CD4-positive, alpha-beta T cell (primary cell): Measurements from ENCODE around the gene ZNF226. TPM values are rescaled to one million over a fixed set of nuclear protein-coding genes. Genes with fewer than 3 reads are reported as not detected.

Experiments used
- ATAC-seq: fragments of 200-7000 bp; cut with Tn5 transposase; one replicate; pipeline ENCODE4 v1.10.0; 2022; ENCODE audit warnings: mild to moderate bottlenecking; ENCODE audit not compliant: poor library complexity
- CTCF ChIA-PET: fragments of 350-600 bp; sonication (Branson Sonifier 250); formaldehyde crosslinking; loops from one replicate; lab custom pipeline; 2021; ENCODE audit warnings: antibody characterized with exemption, inconsistent platforms; lab: Charles Lee
- POLR2A ChIA-PET: fragments of 350-600 bp; sonication (Branson Sonifier 250); formaldehyde crosslinking; loops from one replicate; lab custom pipeline; 2021; ENCODE audit warnings: antibody characterized with exemption, inconsistent platforms; lab: Charles Lee
- DNase-seq, 14 experiments: peaks; one replicate each; pipeline ENCODE4 v3.0.0-alpha.2; 2013 to 2020; ENCODE audit warnings: mixed read lengths in 2 of 14
- H3K27ac ChIP-seq, 2 donors: one replicate each; pipeline versions ENCODE4 v1.5.1 to v1.7.0; 2013; ENCODE audit warnings: low read length in 2 of 2, low read depth in 1 of 2, mild to moderate bottlenecking in 1 of 2
- H3K27me3 ChIP-seq, 2 experiments: 1 replicate in 1 of 2; 2 replicates in 1 of 2; pipeline versions ENCODE4 v1.6.1 to v1.7.0; 2013; ENCODE audit warnings: low read length in 2 of 2, control low read depth in 1 of 2, mild to moderate bottlenecking in 1 of 2, moderate library complexity in 1 of 2; ENCODE audit not compliant: insufficient read depth in 2 of 2, control insufficient read depth in 1 of 2
- H3K36me3 ChIP-seq: one replicate; pipeline ENCODE4 v1.6.1; 2013; ENCODE audit warnings: low read length, control low read depth; ENCODE audit not compliant: insufficient read depth
- H3K4me1 ChIP-seq: one replicate; pipeline ENCODE4 v1.6.1; 2013; ENCODE audit warnings: low read length, control low read depth; ENCODE audit not compliant: insufficient read depth
- H3K4me3 ChIP-seq: one replicate; pipeline ENCODE4 v1.5.1; 2013; ENCODE audit warnings: mild to moderate bottlenecking, low read length, moderate library complexity
- H3K9me3 ChIP-seq, 2 experiments: 1 replicate in 1 of 2; 2 replicates in 1 of 2; pipeline versions ENCODE4 v1.6.1 to v1.7.0; 2013; ENCODE audit warnings: low read length in 2 of 2, mild to moderate bottlenecking in 2 of 2, control low read depth in 1 of 2, moderate library complexity in 1 of 2; ENCODE audit not compliant: control insufficient read depth in 1 of 2, insufficient read depth in 1 of 2
- H3K27ac Mint-ChIP-seq: one replicate; pipeline ENCODE4 v1.8.0; 2020; ENCODE audit warnings: mixed read lengths
- H3K27me3 Mint-ChIP-seq: one replicate; pipeline ENCODE4 v1.8.0; 2021; ENCODE audit warnings: mixed read lengths
- H3K36me3 Mint-ChIP-seq: one replicate; pipeline ENCODE4 v1.8.0; 2021; ENCODE audit warnings: low read depth, mixed read lengths
- H3K4me1 Mint-ChIP-seq: one replicate; pipeline ENCODE4 v1.8.0; 2021; ENCODE audit warnings: low read depth, mixed read lengths
- H3K4me3 Mint-ChIP-seq: one replicate; pipeline ENCODE4 v1.8.0; 2020; ENCODE audit warnings: mild to moderate bottlenecking, mixed read lengths
- H3K9me3 Mint-ChIP-seq: one replicate; pipeline ENCODE4 v1.8.0; 2020; ENCODE audit warnings: mixed read lengths
- intact Hi-C, 2 experiments: fragments of 100-400 bp; cut with DNase I in 1 of 2; cut with micrococcal nuclease in 1 of 2; formaldehyde crosslinking; loops; one replicate each; pipeline versions ENCODE4 v1.15.1 to v1.9.0; 2023 to 2025; cut with DNase I, micrococcal nuclease
- total RNA-seq, 174 experiments: library from RNA in 2 of 174; stranded (reverse) in 2 of 174; gene quantifications; one replicate each; pipeline ENCODE4 v1.2.3 and lab custom pipeline; 2021 to 2026
- TF ChIP-seq, protein P1 (sequence below): fragments of 200-600 bp; IDR thresholded peaks from one replicate; pipeline ENCODE4 v1.8.0; 2022; ENCODE audit warnings: antibody characterized with exemption, mild to moderate bottlenecking

ZNF226 gene
- total RNA-seq, 2 experiments from 2014 or later = 7.9 to 9.1 TPM

GRCh38 chr19:44204772-44205171 is 39.9 kb downstream of the ZNF226 start:
- ChIA-PET CTCF (no interaction called here), POLR2A (no interaction called here)
- Histone ChIP-seq H3K27ac (no peak overlapping the region), H3K4me3 (no peak overlapping the region), H3K36me3 (no peaks in the 10 kb centered on the region), H3K27me3 (peaks cover 0 to 12% of the 10 kb centered on the region in 2 experiments), H3K9me3 (peaks cover 15 to 31% of the 10 kb centered on the region in 2 experiments), H3K4me1 (peaks cover 7% of the 10 kb centered on the region)
- intact Hi-C loops = loop anchor here in 1 of 2 experiments (5.0 kb wide), 3 partner anchors 112 to 302 kb away; partner anchors contain the start of genes ZNF224 and ZNF284
- H3K27ac Mint-ChIP-seq = no peak overlapping the region
- H3K9me3 Mint-ChIP-seq = peaks cover 16% of the 10 kb centered on the region
- TF ChIP-seq, protein P1, sequence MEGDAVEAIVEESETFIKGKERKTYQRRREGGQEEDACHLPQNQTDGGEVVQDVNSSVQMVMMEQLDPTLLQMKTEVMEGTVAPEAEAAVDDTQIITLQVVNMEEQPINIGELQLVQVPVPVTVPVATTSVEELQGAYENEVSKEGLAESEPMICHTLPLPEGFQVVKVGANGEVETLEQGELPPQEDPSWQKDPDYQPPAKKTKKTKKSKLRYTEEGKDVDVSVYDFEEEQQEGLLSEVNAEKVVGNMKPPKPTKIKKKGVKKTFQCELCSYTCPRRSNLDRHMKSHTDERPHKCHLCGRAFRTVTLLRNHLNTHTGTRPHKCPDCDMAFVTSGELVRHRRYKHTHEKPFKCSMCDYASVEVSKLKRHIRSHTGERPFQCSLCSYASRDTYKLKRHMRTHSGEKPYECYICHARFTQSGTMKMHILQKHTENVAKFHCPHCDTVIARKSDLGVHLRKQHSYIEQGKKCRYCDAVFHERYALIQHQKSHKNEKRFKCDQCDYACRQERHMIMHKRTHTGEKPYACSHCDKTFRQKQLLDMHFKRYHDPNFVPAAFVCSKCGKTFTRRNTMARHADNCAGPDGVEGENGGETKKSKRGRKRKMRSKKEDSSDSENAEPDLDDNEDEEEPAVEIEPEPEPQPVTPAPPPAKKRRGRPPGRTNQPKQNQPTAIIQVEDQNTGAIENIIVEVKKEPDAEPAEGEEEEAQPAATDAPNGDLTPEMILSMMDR = no peak
- DNase-seq = no peak
- peaks cover 11% of the 10 kb centered on the region for H3K4me1 Mint-ChIP-seq
- peaks cover 24% of the 10 kb centered on the region for H3K36me3 Mint-ChIP-seq
- H3K27me3 Mint-ChIP-seq = peaks cover 15% of the 10 kb centered on the region
- ATAC-seq = no peak
- H3K4me3 Mint-ChIP-seq = no peak overlapping the region

GRCh38 chr19:44207126-44207803 is 42.4 kb downstream of the ZNF226 start:
- ChIA-PET CTCF (interaction anchor here (0.6 kb wide), 1 partner anchor 543 kb away, joined by 3 read pairs; no protein-coding TSS in a partner anchor), POLR2A (interaction anchor here (1.0 to 1.8 kb wide), 8 partner anchors 9 to 306 kb away, joined by 3 to 22 read pairs (median 5); partner anchors contain the start of genes ZNF180, ZNF226, ZNF233 and ZNF235)
- peak overlapping the region; percentile 85 for H3K4me3 ChIP-seq
- peaks cover 14% of the 10 kb centered on the region for H3K4me1 Mint-ChIP-seq
- peak overlapping the region; percentile 67 for H3K27ac Mint-ChIP-seq
- peaks cover 15 to 25% of the 10 kb centered on the region in 2 experiments for H3K9me3 ChIP-seq
- H3K36me3 ChIP-seq = no peaks in the 10 kb centered on the region
- intact Hi-C loops = loop anchor here (1.0 to 5.0 kb wide), 7 partner anchors 42 to 305 kb away; partner anchors contain the start of genes ZNF226 (in 2 of the 2), ZNF180 (in 1 of the 2), ZNF224 (in 1 of the 2) and ZNF225 (in 1 of the 2)
- peak overlapping the region; percentile 78 for H3K4me3 Mint-ChIP-seq
- peaks cover 10% of the 10 kb centered on the region for H3K27me3 Mint-ChIP-seq
- H3K27me3 ChIP-seq = peaks cover 0 to 7% of the 10 kb centered on the region in 2 experiments
- peaks cover 11% of the 10 kb centered on the region for H3K9me3 Mint-ChIP-seq
- peak; percentile 81 for ATAC-seq
- TF ChIP-seq, protein P1 = no peak
- H3K27ac ChIP-seq = peak overlapping the region; percentile 64 to 76
- peaks cover 10% of the 10 kb centered on the region for H3K4me1 ChIP-seq
- peak; percentile 51 to 91 (median 71) for DNase-seq
- peaks cover 21% of the 10 kb centered on the region for H3K36me3 Mint-ChIP-seq

- POLR2A ChIA-PET = interaction anchor here (0.7 to 1.9 kb wide), 14 partner anchors 19 to 458 kb away, joined by 3 to 12 read pairs (median 4); partner anchors contain the start of genes SMG9, ZNF180, ZNF224 and ZNF226
- H3K27ac Mint-ChIP-seq = peak within 1 kb of the TSS; percentile 90
- peak; percentile 59 to 88 (median 76) for DNase-seq
- intact Hi-C loops = loop anchor here in 1 of 2 experiments (1.0 to 5.0 kb wide), 3 partner anchors 47 to 445 kb away; partner anchors contain the start of genes ZNF226 and ZNF235
- peaks cover 17% of the 10 kb centered on the region for H3K36me3 ChIP-seq
- H3K27me3 Mint-ChIP-seq = no peaks in the 10 kb centered on the region
- H3K36me3 Mint-ChIP-seq = peaks cover 53% of the 10 kb centered on the region
- peaks cover 48% of the 10 kb centered on the region for H3K4me1 Mint-ChIP-seq
- peak within 1 kb of the TSS; percentile 70 to 73 for H3K27ac ChIP-seq
- ATAC-seq = peak; percentile 96
- peak within 1 kb of the TSS; percentile 65 for H3K4me3 ChIP-seq
- H3K4me3 Mint-ChIP-seq = peak within 1 kb of the TSS; percentile 96
- CTCF ChIA-PET = interaction anchor here (0.6 to 1.0 kb wide), 2 partner anchors 47 to 95 kb away, joined by 3 read pairs; partner anchors contain the start of gene ZNF226
- H3K9me3 Mint-ChIP-seq = peaks cover 5% of the 10 kb centered on the region
- H3K4me1 ChIP-seq = peaks cover 9% of the 10 kb centered on the region
- H3K9me3 ChIP-seq = peaks cover 6 to 8% of the 10 kb centered on the region in 2 experiments
- no peaks in the 10 kb centered on the region for H3K27me3 ChIP-seq
- TF ChIP-seq, protein P1 = no peak
Observed at GRCh38 chr19:44212250-44212865, 47.5 kb downstream of the ZNF226 start, which contains the start of gene ZNF227. Gene ZNF227 (plus strand): TSS chr19:44212532. CDS start chr19:44217793, 5,261 bp downstream.
